ENCODE results near the gene JAKMIP2.

Gene JAKMIP2

DNA sequence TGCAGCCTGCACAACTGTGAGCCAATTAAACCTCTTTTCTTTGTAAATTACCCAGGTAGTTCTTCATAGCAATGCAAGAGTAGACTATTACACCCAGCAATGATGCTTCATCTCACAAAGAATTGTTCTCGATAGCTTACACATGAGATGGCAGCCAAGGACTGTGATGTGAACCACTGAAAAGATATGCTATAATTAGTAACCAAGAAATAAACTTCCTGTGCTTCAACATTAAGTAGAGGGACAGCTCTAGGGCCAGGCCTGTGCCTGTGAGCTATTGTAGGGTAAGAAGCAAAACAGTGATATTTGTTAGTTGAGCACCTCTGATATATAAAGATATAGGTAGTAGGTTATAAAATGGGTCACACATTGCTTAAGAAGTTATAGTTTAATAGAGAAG is 230.9 kb downstream of the JAKMIP2 start:
- no peak for DNase-seq

DNA sequence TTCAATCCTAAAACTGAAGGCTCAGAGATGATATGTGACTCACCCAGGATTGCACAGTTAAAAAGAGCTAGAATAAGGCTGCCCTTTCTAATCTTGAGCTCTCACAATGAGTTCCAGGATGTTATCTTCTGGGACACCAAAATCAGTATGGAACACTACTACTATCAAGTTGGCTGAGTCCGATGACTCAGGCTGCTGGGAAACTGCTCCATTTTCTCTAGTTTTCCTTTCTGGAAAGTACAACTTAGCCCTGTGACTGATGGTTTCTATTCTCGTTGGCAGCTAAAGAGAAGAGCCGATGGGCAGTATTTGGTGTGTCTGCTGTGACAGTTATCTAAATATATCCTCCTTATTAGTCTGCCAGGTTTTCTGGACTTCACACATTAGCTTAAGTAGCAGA is 234.8 kb downstream of the JAKMIP2 start:
- no peak for DNase-seq

DNA sequence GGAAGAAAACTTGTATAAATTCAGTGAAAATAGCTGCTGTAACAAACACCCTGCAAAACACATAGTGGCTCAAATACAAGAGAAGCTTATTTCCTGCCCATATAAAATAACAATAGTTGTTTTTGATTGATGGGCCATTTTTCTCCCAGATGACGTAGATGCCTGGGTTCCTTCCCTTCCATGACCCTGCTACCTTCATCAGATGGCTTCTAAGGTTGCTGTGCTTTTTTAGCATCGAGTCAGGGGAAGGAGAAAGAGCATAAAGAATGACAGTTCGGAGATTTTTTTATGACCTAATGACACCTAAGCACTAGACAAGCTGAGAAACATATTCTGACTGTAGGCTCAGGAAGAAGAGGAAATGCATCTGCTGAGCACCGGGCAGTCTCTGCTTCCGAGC is 238.0 kb downstream of the JAKMIP2 start:
- DNase-seq: no peak

DNA sequence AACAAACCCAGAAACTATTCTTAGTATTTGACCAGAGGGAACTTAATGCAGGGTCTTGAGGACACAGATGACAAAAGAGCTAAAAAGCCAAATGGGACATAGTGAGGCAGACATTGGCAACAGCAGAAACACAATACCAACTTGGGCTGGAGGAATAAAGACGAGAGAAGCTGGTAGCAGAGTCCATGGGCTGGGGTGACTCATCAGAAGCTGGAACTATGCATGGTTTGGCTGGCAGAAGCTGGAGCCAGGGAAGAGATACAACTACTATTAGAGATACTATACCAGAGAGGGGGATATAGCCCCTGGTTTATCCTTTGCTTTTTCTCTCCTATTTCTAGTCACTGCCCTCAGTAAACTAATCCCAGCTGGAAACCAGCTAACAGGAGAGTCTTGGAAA is 243.5 kb downstream of the JAKMIP2 start:
- DNase-seq: no peak

DNA sequence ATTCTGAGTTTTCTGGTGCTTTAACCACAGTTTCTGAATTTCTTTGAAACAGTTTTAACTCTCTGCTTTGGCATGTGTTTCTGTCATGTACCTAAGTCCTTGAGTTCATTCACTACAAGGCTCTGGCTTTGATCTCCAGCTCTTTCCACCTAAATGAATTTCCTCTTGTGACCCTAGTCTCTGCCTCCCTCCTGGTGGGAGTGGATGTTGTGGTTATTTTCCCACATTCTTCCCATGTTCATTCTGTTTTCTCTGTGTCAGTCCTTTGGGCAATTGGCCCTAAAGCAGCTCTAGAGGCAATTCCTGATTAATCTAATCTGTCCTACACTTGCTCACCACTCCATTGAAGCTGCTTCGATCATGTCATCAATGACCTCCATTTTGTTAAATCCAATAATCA is 244.3 kb downstream of the JAKMIP2 start:
- no peak for DNase-seq
